BJ (cell line): ENCODE data around the gene CDH23. TPM values are rescaled to one million over a fixed set of nuclear protein-coding genes. Genes with fewer than 3 reads are reported as not detected.

Source experiments
- CTCF ChIA-PET: fragments of 350-600 bp; formaldehyde crosslinking; extraction: SDS; loops from one replicate; lab custom pipeline; 2021; ENCODE audit warnings: antibody characterized with exemption, inconsistent platforms; lab: Yijun Ruan, JAX
- POLR2A ChIA-PET: fragments of 300-600 bp; sonication (Branson Sonifier 250); formaldehyde crosslinking; extraction: SDS; loops from one replicate; lab custom pipeline; 2021; ENCODE audit warnings: antibody characterized with exemption; lab: Charles Lee
- DNase-seq: peaks from one replicate; pipeline ENCODE4 v3.0.0-alpha.2; 2011; ENCODE audit warnings: low read depth
- H3K27me3 ChIP-seq: 2 replicates; pipeline ENCODE4 v1.6.0; 2011; ENCODE audit warnings: low read length; ENCODE audit not compliant: control insufficient read depth, insufficient read depth
- H3K36me3 ChIP-seq: 2 replicates; pipeline ENCODE4 v1.5.1; 2011; ENCODE audit warnings: low read length; ENCODE audit not compliant: control insufficient read depth, insufficient read depth
- H3K4me3 ChIP-seq: 2 replicates; pipeline ENCODE4 v1.5.1; 2011; ENCODE audit warnings: low read depth, mild to moderate bottlenecking, control low read depth, low read length
- polyA plus RNA-seq: library from polyadenylated mRNA; depleted of rRNA; stranded (reverse); fragments of >200 nt; gene quantifications from 2 replicates; pipeline ENCODE4 v1.2.3, GENCODE V29; 2011
- TF ChIP-seq, protein P1 (sequence below): IDR thresholded peaks from 2 replicates; pipeline ENCODE4 v1.5.1; 2011; ENCODE audit warnings: low read depth, mild to moderate bottlenecking, control low read depth, inconsistent platforms, low read length, moderate library complexity; ENCODE audit not compliant: insufficient read depth

CDH23 gene
- polyA plus RNA-seq, 1 experiment, result 0.05 TPM

DNA sequence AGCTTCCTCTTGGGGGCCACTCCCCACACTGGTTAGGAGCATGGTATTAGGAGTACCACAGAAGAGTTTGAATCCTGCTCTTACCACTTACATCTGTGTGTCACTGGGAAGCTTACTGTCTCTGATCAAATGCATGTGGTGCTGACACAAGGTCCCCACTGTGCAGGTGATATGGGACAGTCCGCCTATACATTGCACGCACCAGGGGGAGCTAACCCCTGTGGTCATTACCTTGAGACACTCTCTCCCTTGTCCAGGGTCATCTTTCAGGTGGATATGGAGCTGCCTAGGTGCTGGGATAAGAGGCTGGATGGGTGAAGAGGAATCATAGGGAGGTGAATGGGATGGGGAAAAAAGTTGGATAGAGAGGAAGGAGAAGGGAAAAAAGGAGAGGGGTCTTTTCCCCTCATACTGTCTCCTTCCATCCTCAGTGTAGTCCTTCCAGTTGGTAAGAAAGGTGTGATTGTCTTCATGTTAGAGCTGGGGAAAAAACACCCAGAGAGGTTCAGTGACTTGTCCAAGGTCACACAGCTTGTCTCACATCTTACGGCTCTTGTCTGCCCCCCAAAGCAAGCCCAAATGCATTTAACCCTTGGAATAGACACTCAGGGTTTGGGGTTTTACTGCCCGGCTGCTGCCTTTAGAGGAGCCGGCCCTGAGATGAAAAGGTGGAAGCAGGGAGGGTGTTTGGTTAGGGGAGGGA is 125.9 kb downstream of the CDH23 start:
- CTCF ChIA-PET, result interaction anchor here (0.7 to 1.9 kb wide), 2 partner anchors 14 to 47 kb away, joined by 3 to 7 read pairs; no protein-coding TSS in a partner anchor
- Histone ChIP-seq H3K27me3 (0 out of 2 replicates have a peak, but pooled peaks cover 2% of the 10 kb centered on the region), H3K36me3 (no peaks in the 10 kb centered on the region), H3K4me3 (no peak overlapping the region)
- TF ChIP-seq, protein P1, sequence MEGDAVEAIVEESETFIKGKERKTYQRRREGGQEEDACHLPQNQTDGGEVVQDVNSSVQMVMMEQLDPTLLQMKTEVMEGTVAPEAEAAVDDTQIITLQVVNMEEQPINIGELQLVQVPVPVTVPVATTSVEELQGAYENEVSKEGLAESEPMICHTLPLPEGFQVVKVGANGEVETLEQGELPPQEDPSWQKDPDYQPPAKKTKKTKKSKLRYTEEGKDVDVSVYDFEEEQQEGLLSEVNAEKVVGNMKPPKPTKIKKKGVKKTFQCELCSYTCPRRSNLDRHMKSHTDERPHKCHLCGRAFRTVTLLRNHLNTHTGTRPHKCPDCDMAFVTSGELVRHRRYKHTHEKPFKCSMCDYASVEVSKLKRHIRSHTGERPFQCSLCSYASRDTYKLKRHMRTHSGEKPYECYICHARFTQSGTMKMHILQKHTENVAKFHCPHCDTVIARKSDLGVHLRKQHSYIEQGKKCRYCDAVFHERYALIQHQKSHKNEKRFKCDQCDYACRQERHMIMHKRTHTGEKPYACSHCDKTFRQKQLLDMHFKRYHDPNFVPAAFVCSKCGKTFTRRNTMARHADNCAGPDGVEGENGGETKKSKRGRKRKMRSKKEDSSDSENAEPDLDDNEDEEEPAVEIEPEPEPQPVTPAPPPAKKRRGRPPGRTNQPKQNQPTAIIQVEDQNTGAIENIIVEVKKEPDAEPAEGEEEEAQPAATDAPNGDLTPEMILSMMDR, result no peak
- no peak for DNase-seq
- POLR2A ChIA-PET, result no interaction called here

DNA sequence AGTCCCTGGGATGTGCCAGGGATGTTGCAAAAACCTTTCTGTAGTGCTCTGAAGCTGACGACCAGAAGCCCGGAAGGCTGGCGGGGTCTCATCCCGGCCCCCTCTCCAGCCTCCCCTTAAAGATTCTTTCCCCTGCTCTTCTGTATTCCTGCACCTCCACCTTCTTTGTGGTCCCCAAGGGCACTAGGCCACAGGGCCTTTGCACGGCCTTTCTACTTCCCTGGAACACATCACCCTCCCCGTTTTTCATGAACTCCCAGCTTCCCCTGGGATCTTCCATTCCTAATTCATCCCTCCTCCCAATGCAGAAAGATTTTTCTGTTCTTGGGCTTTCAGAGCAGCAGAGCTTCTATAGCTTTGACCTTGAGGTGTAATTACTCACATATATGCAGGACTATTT is 127.0 kb downstream of the CDH23 start:
- TF ChIP-seq, protein P1, result no peak
- no peak overlapping the region for H3K4me3 ChIP-seq
- ChIA-PET POLR2A (interaction anchor here (0.6 kb wide), 1 partner anchor 267 kb away, joined by 3 read pairs; no protein-coding TSS in a partner anchor), CTCF (interaction anchor here (0.5 to 1.1 kb wide), 2 partner anchors 46 to 118 kb away, joined by 3 to 4 read pairs; no protein-coding TSS in a partner anchor)
- H3K27me3 ChIP-seq, result peaks cover 2% of the 10 kb centered on the region; the same call in 1 of the 2 replicates
- no peaks in the 10 kb centered on the region for H3K36me3 ChIP-seq
- DNase-seq, result no peak

DNA sequence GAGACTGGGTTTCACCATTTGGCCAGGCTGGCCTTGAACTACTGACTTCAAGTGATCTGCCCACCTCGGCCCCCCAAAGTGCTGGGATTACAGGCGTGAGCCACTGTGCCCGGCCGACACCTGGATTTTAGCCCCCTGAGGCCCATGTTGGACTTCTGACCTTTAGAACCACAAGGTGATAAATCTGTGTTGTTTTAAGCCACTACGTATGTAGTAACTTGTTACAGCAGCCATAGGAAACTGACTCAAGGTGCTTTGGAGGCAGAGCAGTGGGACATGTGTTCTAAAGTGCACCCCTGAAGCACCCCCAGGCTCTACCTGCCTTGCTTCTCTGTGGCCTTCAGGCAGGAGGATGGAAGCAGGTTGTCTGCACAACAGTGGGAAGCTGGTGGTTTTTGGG is 128.4 kb downstream of the CDH23 start:
- CTCF ChIA-PET, result no interaction called here
- H3K27me3 ChIP-seq, result peaks cover 2% of the 10 kb centered on the region; the same call in 1 of the 2 replicates
- TF ChIP-seq, protein P1, result no peak
- POLR2A ChIA-PET, result no interaction called here
- H3K36me3 ChIP-seq, result no peaks in the 10 kb centered on the region
- no peak overlapping the region for H3K4me3 ChIP-seq
- no peak for DNase-seq

DNA sequence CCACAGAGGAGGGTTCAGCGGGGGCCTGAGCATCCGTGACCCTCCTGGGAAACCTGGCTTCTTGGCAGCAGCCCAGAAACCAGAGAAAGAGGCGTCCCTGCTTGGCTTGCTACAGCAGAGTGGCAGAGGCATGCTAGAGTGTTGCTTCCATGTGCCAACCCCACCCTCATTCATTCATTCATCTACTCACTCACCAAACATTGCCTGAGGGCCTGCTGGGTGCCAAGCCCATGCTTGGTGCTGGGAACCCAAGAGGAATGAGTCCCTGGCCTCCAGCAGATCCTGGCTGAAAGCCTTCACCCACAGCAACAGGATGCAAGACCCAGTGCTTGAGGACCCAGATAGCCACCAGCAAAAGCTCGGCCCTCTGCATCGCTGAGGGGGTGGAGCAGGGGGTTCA is 129.0 kb downstream of the CDH23 start:
- CTCF ChIA-PET, result no interaction called here
- H3K4me3 ChIP-seq, result no peak overlapping the region
- no peaks in the 10 kb centered on the region for H3K36me3 ChIP-seq
- TF ChIP-seq, protein P1, result no peak
- DNase-seq, result no peak
- H3K27me3 ChIP-seq, result peaks cover 2% of the 10 kb centered on the region; the same call in 1 of the 2 replicates
- POLR2A ChIA-PET, result no interaction called here

DNA sequence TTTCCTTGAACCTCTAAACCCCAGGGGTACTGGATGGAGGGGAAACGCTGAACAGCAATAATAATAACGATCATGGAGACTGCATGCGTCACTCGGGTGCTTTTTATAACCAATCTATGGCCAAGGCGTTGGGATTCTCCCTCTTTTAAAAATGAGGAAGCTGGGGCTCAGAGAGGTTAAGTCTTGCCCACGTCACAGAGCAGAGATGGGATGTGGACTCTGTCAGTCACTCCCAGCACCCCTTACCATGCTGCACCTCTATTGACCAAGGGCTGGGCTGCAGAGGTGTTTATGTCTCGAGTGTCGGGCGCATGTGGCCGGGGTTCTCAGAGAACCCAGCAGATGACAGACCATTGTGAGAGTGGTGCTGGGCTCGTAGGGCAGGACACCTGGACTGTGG is 129.9 kb downstream of the CDH23 start:
- TF ChIP-seq, protein P1, result no peak
- DNase-seq, result no peak
- Histone ChIP-seq H3K4me3 (no peak overlapping the region), H3K27me3 (peaks cover 2% of the 10 kb centered on the region; the same call in 1 of the 2 replicates), H3K36me3 (no peaks in the 10 kb centered on the region)
- CTCF ChIA-PET, result interaction anchor here (0.9 to 1.1 kb wide), 2 partner anchors 10 to 44 kb away, joined by 3 read pairs; no protein-coding TSS in a partner anchor
- POLR2A ChIA-PET, result no interaction called here
